Choroid plexus epithelial cell (primary cell): ENCODE data around the gene KCNK15.

Experiments used
- DNase-seq: peaks from one replicate; pipeline ENCODE4 v3.0.0-alpha.2; 2010; ENCODE audit warnings: low read depth
- H3K4me3 ChIP-seq: 2 replicates; pipeline ENCODE4 v1.5.1; 2011; ENCODE audit warnings: low read depth, mild to moderate bottlenecking, control low read depth, low read length, moderate library complexity
- TF ChIP-seq, protein P1 (sequence below): conservative IDR thresholded peaks from 2 replicates; pipeline ENCODE4 v1.5.1; 2011; ENCODE audit warnings: low read depth, mild to moderate bottlenecking, control low read depth, inconsistent platforms, low read length, moderate library complexity

KCNK15 gene

DNA sequence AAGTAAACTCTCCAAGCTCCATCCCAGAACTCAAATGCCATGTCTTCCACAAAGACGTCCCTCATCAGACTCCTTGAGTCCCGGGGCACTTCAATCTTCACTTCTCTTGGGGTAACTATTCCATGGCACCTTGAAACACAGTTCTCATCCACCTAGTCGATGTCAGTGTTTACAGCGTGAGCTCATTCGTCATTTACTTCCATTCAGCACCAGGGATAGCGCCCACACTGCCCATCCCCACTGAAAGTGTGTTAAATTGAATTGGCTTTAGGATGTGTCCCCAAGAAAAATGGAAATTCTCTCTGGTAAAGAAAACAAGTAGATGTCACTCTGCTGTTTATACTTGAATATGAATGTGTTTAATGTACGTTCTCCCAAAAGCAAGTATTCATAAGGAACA, 31.3 kb downstream of the KCNK15 start:
- no peak overlapping the region for H3K4me3 ChIP-seq
- peak; percentile 40 for DNase-seq
- TF ChIP-seq, protein P1, sequence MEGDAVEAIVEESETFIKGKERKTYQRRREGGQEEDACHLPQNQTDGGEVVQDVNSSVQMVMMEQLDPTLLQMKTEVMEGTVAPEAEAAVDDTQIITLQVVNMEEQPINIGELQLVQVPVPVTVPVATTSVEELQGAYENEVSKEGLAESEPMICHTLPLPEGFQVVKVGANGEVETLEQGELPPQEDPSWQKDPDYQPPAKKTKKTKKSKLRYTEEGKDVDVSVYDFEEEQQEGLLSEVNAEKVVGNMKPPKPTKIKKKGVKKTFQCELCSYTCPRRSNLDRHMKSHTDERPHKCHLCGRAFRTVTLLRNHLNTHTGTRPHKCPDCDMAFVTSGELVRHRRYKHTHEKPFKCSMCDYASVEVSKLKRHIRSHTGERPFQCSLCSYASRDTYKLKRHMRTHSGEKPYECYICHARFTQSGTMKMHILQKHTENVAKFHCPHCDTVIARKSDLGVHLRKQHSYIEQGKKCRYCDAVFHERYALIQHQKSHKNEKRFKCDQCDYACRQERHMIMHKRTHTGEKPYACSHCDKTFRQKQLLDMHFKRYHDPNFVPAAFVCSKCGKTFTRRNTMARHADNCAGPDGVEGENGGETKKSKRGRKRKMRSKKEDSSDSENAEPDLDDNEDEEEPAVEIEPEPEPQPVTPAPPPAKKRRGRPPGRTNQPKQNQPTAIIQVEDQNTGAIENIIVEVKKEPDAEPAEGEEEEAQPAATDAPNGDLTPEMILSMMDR: no peak

DNA sequence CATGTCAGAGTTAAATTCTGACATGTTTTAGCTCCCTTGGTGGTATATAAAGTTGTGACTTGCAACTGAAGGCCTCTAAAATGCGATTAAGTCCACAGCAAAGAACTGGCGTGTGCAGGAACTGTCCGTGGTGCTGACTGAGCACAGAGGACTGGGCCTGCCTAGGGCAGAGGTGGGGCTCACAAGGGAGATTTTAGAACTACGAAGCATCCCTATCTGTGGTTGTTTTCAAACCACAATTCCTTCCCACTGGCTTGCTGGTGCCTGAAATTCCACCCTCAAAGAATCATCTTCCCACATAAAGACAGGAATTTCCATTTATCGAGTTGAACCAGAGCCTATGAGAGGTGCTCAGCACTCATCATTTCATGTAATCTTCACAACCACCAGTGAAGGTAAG, 34.6 kb downstream of the KCNK15 start:
- H3K4me3 ChIP-seq: no peak overlapping the region
- TF ChIP-seq, protein P1: no peak
- peak; percentile 71 for DNase-seq

DNA sequence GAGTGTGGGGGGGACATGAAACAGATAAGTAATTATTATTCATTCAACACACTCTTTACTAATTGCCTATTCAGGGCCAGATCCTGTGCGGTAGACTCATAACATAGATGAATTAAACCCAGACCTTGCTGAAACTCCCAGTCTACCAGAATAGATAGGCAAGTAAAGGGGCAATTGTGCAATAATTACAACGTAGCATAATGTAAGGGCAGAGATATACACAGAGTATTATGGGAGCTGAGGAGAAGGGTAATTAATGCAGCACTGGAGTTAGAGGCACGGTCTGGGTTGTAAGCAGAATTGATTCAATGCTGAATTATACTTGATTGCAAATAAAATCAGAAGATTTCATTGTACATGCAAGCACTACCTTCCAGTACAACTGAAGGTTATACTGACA, 35.5 kb downstream of the KCNK15 start:
- H3K4me3 ChIP-seq: no peak overlapping the region
- DNase-seq: no peak
- TF ChIP-seq, protein P1: no peak

DNA sequence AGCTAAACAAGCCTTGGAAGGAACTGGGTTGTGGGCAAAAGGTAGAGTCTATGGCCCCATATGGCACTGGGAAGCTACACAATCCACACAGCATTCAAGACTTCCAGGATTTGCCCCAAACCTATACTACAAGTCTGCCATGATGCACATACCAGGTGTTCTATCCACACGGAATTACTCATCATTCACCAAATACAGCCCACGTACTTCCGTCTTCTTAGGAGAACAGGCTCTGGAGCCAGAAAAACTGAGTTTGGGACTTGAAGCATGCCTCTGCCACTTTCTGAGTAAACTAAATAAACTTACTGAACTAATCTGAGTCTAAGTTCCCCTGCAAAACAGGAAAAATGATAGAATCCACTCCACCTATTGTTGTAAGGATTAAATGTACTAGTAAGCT, 36.1 kb downstream of the KCNK15 start:
- DNase-seq: no peak
- TF ChIP-seq, protein P1: no peak
- H3K4me3 ChIP-seq: no peak overlapping the region

DNA sequence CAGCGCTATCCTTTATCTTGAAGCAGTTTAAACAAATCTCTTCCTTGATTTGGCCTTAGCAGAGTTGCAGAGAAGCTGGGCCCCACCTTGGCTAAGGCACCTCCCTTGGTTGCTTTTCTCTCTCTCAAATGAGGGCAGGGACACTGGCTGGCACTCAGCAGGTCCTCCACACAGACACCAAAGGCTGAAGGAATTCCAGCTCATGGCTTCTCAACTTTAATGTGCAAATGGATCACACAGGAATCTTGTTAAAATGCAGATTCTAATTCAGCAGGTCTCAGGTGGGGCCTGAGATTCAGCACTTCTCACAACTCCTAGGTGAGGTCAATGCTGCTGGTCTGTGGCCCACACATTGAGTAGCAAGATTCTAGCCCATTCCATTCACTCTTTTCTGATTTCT, 39.0 kb downstream of the KCNK15 start:
- no peak for DNase-seq
- H3K4me3 ChIP-seq: no peak overlapping the region
- TF ChIP-seq, protein P1: no peak

DNA sequence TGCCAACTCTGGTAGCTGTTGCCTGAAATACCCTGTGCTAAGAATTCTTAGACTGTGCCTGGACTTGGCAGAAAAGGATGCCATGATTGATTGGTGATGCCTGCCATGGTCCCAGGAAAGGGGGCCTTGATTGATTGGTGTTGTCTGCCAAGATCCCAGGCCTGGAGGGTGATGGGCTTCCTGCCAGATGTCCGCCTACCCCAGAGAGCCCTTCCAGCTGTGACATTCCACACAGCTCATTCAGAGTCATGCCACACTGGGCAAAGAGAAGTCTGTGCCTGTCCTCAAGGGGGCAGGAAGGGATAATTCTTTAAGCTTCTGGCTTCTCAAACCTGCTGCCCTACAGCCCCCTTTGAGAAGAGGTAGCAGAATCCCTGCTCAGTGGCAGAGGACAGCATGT, 40.1 kb downstream of the KCNK15 start:
- TF ChIP-seq, protein P1: no peak
- no peak overlapping the region for H3K4me3 ChIP-seq
- no peak for DNase-seq

DNA sequence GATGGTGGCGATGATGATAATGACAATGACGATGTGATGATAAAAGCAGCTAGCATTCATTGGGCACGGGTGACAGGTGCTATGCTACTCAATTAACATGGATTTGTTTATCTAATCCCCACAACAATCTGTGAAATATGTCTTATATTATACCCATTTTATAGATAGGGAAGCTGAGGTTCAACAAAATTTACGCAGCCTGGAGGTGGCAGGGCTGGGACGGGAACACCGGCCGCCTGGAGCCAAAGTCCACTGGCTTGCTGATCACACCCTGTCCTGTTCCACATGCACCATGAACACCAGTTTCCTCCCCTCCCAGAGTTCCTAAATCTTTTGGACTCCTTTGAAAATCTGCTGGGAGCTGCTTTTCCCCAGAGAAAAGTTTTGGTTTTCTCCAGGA, 41.6 kb downstream of the KCNK15 start:
- H3K4me3 ChIP-seq: no peak overlapping the region
- TF ChIP-seq, protein P1: no peak
- no peak for DNase-seq
